H1 (cell line): Measurements from ENCODE around the gene RNF152. TPM values are rescaled to one million over a fixed set of nuclear protein-coding genes. Genes with fewer than 3 reads are reported as not detected.

ENCODE experiments used
- CTCF ChIA-PET: fragments of 300-600 bp; sonication (Branson Sonifier 250); formaldehyde crosslinking; loops from one replicate; lab custom pipeline; 2021; ENCODE audit not compliant: partially characterized antibody; lab: Charles Lee
- POLR2A ChIA-PET: fragments of 300-600 bp; sonication (Branson Sonifier 250); formaldehyde crosslinking; loops from one replicate; lab custom pipeline; 2021; ENCODE audit warnings: inconsistent platforms; ENCODE audit not compliant: partially characterized antibody; lab: Charles Lee
- DNase-seq, 2 experiments: peaks; one replicate each; pipeline versions ENCODE4 v3.0.0 to v3.0.0-alpha.2; 2010 to 2022; ENCODE audit warnings: low spot score in 2 of 2, low read depth in 1 of 2, mixed read lengths in 1 of 2
- FAIRE-seq: peaks from 2 replicates; lab custom pipeline; 2011; peaks lifted over from hg19 to GRCh38; lab: Jason Lieb, UNC
- H2AFZ ChIP-seq: 2 replicates; pipeline ENCODE4 v1.8.1; 2012; ENCODE audit warnings: low read length, inconsistent platforms
- H2AK5ac ChIP-seq: 2 replicates; pipeline ENCODE4 v1.6.1; 2013; ENCODE audit warnings: low read depth, low read length
- H2BK120ac ChIP-seq: replicated peaks from 2 replicates; pipeline ENCODE3; 2013; ENCODE audit warnings: low read depth, low read length, inconsistent platforms
- H2BK12ac ChIP-seq: 2 replicates; pipeline ENCODE4 v1.6.1; 2013; ENCODE audit warnings: low read depth, low read length
- H2BK15ac ChIP-seq: 2 replicates; pipeline ENCODE4 v1.6.1; 2013; ENCODE audit warnings: low read length
- H2BK20ac ChIP-seq: 2 replicates; pipeline ENCODE4 v1.6.1; 2013; ENCODE audit warnings: low read length
- H2BK5ac ChIP-seq: 2 replicates; pipeline ENCODE4 v1.6.1; 2013; ENCODE audit warnings: low read depth, low read length
- H3K14ac ChIP-seq: 2 replicates; pipeline ENCODE4 v1.6.1; 2013; ENCODE audit warnings: inconsistent platforms; ENCODE audit not compliant: insufficient read length
- H3K18ac ChIP-seq: 2 replicates; pipeline ENCODE4 v1.6.1; 2013; ENCODE audit warnings: low read length; ENCODE audit errors: extremely low read depth
- H3K23ac ChIP-seq: 2 replicates; pipeline ENCODE4 v1.6.1; 2013; ENCODE audit warnings: inconsistent platforms; ENCODE audit not compliant: insufficient read length
- H3K23me2 ChIP-seq: 2 replicates; pipeline ENCODE4 v1.6.1; 2013; ENCODE audit warnings: low read depth, low read length
- H3K27ac ChIP-seq: 2 replicates; pipeline ENCODE4 v1.6.1; 2011; ENCODE audit warnings: low read depth, low read length, inconsistent platforms
- H3K27me3 ChIP-seq, 4 experiments: replicated peaks in 1 of 4; 1 replicate in 1 of 4; 2 replicates in 3 of 4; pipeline versions ENCODE4 v1.6.1 to v1.8.1; 2011 to 2013; ENCODE audit warnings: low read length in 3 of 4, mild to moderate bottlenecking in 3 of 4, inconsistent platforms in 2 of 4, mixed read lengths in 2 of 4, moderate library complexity in 1 of 4; ENCODE audit not compliant: control insufficient read depth in 3 of 4, insufficient read depth in 3 of 4; ENCODE audit errors: extremely low read depth in 1 of 4
- H3K36me3 ChIP-seq, 4 experiments: 2 replicates each; pipeline versions ENCODE4 v1.6.1 to v1.8.1; 2011 to 2013; ENCODE audit warnings: mild to moderate bottlenecking in 4 of 4, low read length in 3 of 4, moderate library complexity in 2 of 4, control low read depth in 1 of 4, inconsistent platforms in 1 of 4; ENCODE audit not compliant: insufficient read depth in 4 of 4, control insufficient read depth in 2 of 4
- H3K4ac ChIP-seq: replicated peaks from 2 replicates; pipeline ENCODE3; 2013; ENCODE audit warnings: low read length, low read depth, mixed read lengths, inconsistent platforms; ENCODE audit not compliant: insufficient read length
- H3K4me1 ChIP-seq, 4 experiments: replicated peaks in 1 of 4; 1 replicate in 1 of 4; 2 replicates in 3 of 4; pipeline versions ENCODE4 v1.6.1 to v1.8.1; 2011 to 2013; ENCODE audit warnings: low read length in 3 of 4, inconsistent platforms in 2 of 4, mixed read lengths in 1 of 4; ENCODE audit not compliant: insufficient read depth in 4 of 4, control insufficient read depth in 3 of 4
- H3K4me2 ChIP-seq, 2 experiments: 2 replicates each; pipeline versions ENCODE4 v1.6.1 to v1.8.1; 2011 to 2013; ENCODE audit warnings: low read depth in 2 of 2, low read length in 2 of 2, control low read depth in 1 of 2, inconsistent platforms in 1 of 2, mild to moderate bottlenecking in 1 of 2; ENCODE audit not compliant: insufficient read depth in 1 of 2
- H3K4me3 ChIP-seq, 4 experiments: fragments of 200-600, 300-600 bp in 1 of 4; sonication (generic), shearing (Covaris generic), sonication (Bioruptor Twin) in 1 of 4; 2 replicates each; pipeline versions ENCODE4 v1.5.1 to v1.8.1; 2011 to 2016; ENCODE audit warnings: low read length in 4 of 4, low read depth in 3 of 4, control low read depth in 2 of 4, inconsistent platforms in 2 of 4, mild to moderate bottlenecking in 2 of 4, mixed read lengths in 1 of 4, moderate library complexity in 1 of 4; ENCODE audit not compliant: insufficient read depth in 2 of 4; ENCODE audit errors: extremely low read depth in 1 of 4
- H3K56ac ChIP-seq: replicated peaks from 2 replicates; pipeline ENCODE3; 2013; ENCODE audit warnings: low read depth, mild to moderate bottlenecking, mixed read lengths, low read length, inconsistent platforms; ENCODE audit not compliant: insufficient read length
- H3K79me1 ChIP-seq: 2 replicates; pipeline ENCODE4 v1.6.1; 2013; ENCODE audit warnings: low read depth, low read length, control low read depth
- H3K79me2 ChIP-seq, 2 experiments: 2 replicates each; pipeline versions ENCODE4 v1.6.1 to v1.8.1; 2012 to 2013; ENCODE audit warnings: low read length in 2 of 2, mild to moderate bottlenecking in 2 of 2, inconsistent platforms in 1 of 2; ENCODE audit not compliant: insufficient read depth in 2 of 2, control insufficient read depth in 1 of 2
- H3K9ac ChIP-seq, 4 experiments: replicated peaks in 1 of 4; 1 replicate in 1 of 4; 2 replicates in 3 of 4; pipeline versions ENCODE4 v1.6.1 to v1.8.1; 2011 to 2013; ENCODE audit warnings: low read depth in 3 of 4, low read length in 3 of 4, control low read depth in 2 of 4, mild to moderate bottlenecking in 2 of 4, moderate library complexity in 2 of 4, inconsistent platforms in 1 of 4; ENCODE audit errors: extremely low read depth in 1 of 4
- H3K9me3 ChIP-seq, 2 experiments: 2 replicates each; pipeline versions ENCODE4 v1.6.1 to v1.8.1; 2012 to 2013; ENCODE audit warnings: mild to moderate bottlenecking in 2 of 2, moderate library complexity in 2 of 2, control low read depth in 1 of 2, inconsistent platforms in 1 of 2, low read depth in 1 of 2, low read length in 1 of 2, mixed read lengths in 1 of 2; ENCODE audit not compliant: insufficient read depth in 2 of 2
- H4K20me1 ChIP-seq, 2 experiments: replicated peaks in 1 of 2; 2 replicates each; pipeline versions ENCODE3 to v1.8.1; 2011 to 2013; ENCODE audit warnings: inconsistent platforms in 2 of 2, low read length in 2 of 2, mild to moderate bottlenecking in 1 of 2; ENCODE audit not compliant: insufficient read depth in 2 of 2, control insufficient read depth in 1 of 2
- H4K5ac ChIP-seq: 2 replicates; pipeline ENCODE4 v1.6.1; 2013; ENCODE audit warnings: low read length, low read depth, mixed read lengths, inconsistent platforms; ENCODE audit not compliant: insufficient read length
- H4K8ac ChIP-seq: 2 replicates; pipeline ENCODE4 v1.8.0; 2013; ENCODE audit warnings: mild to moderate bottlenecking, moderate library complexity, low read length, inconsistent platforms; ENCODE audit not compliant: insufficient read depth; ENCODE audit errors: extremely low read depth
- H4K91ac ChIP-seq: replicated peaks from 2 replicates; pipeline ENCODE3; 2013; ENCODE audit warnings: low read length, mixed read lengths, inconsistent platforms; ENCODE audit not compliant: insufficient read length
- BRCA1 ChIP-seq: IDR thresholded peaks from 2 replicates; pipeline ENCODE4 v1.6.1; 2012; ENCODE audit warnings: low read depth, low read length, improper control_type of control experiment
- CEBPB ChIP-seq: IDR thresholded peaks from 2 replicates; pipeline ENCODE4 v1.6.1; 2012; ENCODE audit warnings: low read depth, low read length
- CTCF ChIP-seq, 3 experiments: IDR thresholded peaks; 1 replicate in 2 of 3; 2 replicates in 1 of 3; pipeline versions ENCODE4 v1.5.1 to v1.6.1; 2011; ENCODE audit warnings: low read length in 3 of 3, mild to moderate bottlenecking in 3 of 3, inconsistent platforms in 2 of 3, low read depth in 1 of 3, moderate library complexity in 1 of 3; ENCODE audit not compliant: insufficient read depth in 1 of 3; ENCODE audit errors: control extremely low read depth in 1 of 3
- GABPA ChIP-seq: IDR thresholded peaks from 2 replicates; pipeline ENCODE4 v1.6.1; 2011; ENCODE audit warnings: mild to moderate bottlenecking, low read length, moderate library complexity, borderline replicate concordance; ENCODE audit not compliant: insufficient read depth
- HDAC2 ChIP-seq, 2 experiments: fragments of 300-600 bp in 1 of 2; sonication (generic) in 1 of 2; IDR thresholded peaks; 2 replicates each; pipeline ENCODE4 v1.6.1; 2011 to 2012; ENCODE audit warnings: low read depth in 2 of 2, low read length in 2 of 2, mild to moderate bottlenecking in 2 of 2, moderate library complexity in 2 of 2, borderline replicate concordance in 1 of 2, inconsistent platforms in 1 of 2
- JUND ChIP-seq: IDR thresholded peaks from 2 replicates; pipeline ENCODE4 v1.6.1; 2011; ENCODE audit warnings: mild to moderate bottlenecking, improper control_type of control experiment, low read length
- PHF8 ChIP-seq: fragments of 200-600 bp; sonication (generic); conservative IDR thresholded peaks from 2 replicates; pipeline ENCODE4 v1.7.1; 2012; ENCODE audit warnings: low read depth, mild to moderate bottlenecking, inconsistent platforms, low read length, moderate library complexity
- POLR2AphosphoS5 ChIP-seq: IDR thresholded peaks from 2 replicates; pipeline ENCODE4 v1.6.1; 2011; ENCODE audit warnings: low read depth, low read length
- RFX5 ChIP-seq: IDR thresholded peaks from 2 replicates; pipeline ENCODE4 v1.6.1; 2011; ENCODE audit warnings: low read depth, low read length, improper control_type of control experiment, borderline replicate concordance
- SIRT6 ChIP-seq: IDR thresholded peaks from one replicate; pipeline ENCODE4 v1.7.1; 2012; ENCODE audit warnings: low read length, inconsistent platforms
- WGBS, 2 experiments: shearing (Covaris generic) in 1 of 2; methylation state at CpG; one replicate each; pipeline versions ENCODE4 v1.1.6 to v1.1.7; 2013 to 2015; ENCODE audit warnings: low lambda C conversion rate in 2 of 2, mixed read lengths in 2 of 2, inconsistent platforms in 1 of 2, low coverage in 1 of 2, missing lambda C conversion rate in 1 of 2; ENCODE audit not compliant: insufficient replicate concordance in 2 of 2, insufficient coverage in 1 of 2, insufficient read length in 1 of 2; ENCODE audit errors: extremely low coverage in 1 of 2, missing lambda C conversion rate in 1 of 2; 5-methylcytosine and 5-hydroxymethylcytosine counted together
- polyA plus RNA-seq, 7 experiments: library from polyadenylated mRNA; depleted of rRNA in 3 of 7; stranded (reverse) in 5 of 7; unstranded in 2 of 7; fragments of >200 nt in 5 of 7; fragments of 200-250 nt in 2 of 7; gene quantifications; 1 replicate in 5 of 7; 2 replicates in 1 of 7; 4 replicates in 1 of 7; pipeline versions ENCODE4 v1.2.1 to v1.2.3, GENCODE V29; 2011 to 2013; ENCODE audit warnings: missing spikeins in 2 of 7, mixed read lengths in 2 of 7
- total RNA-seq: library from RNA; stranded (reverse); fragmentation: NEBNext Ultra II Directional; extraction: Animal tissue kit (Norgen Biotek cat#: 25700); gene quantifications from 2 replicates; pipeline ENCODE4 v1.2.1, GENCODE V29; 2021

Gene RNF152
- total and polyA plus RNA-seq, 2 of the 8 experiments (the other 6 are each of a cell fraction or from before 2014, with no cell fraction given) = 1.1 to 2.7 TPM

- H3K18ac ChIP-seq = no peak overlapping the region
- no peak overlapping the region for H3K14ac ChIP-seq
- WGBS, 2 experiments = 92% methylated on average over 2 of the region's 2 CpGs; no CpG with 5 or more reads in 1 of the 2 experiments
- no peak overlapping the region for H3K56ac ChIP-seq
- no peaks in the 10 kb centered on the region for H3K23me2 ChIP-seq
- no peak overlapping the region for H3K27ac ChIP-seq
- TF ChIP-seq BRCA1 (no peak), RFX5 (no peak), JUND (no peak), CTCF (IDR thresholded peaks at IDR 0.05; ENCODE audit: control extremely low read depth in 1 of 3, insufficient read depth in 1 of 3, low read depth in 1 of 3, low read length in 3 of 3) (no peak), PHF8 (no peak), POLR2AphosphoS5 (no peak), CEBPB (no peak), HDAC2 (IDR thresholded peaks at IDR 0.05; ENCODE audit: borderline replicate concordance in 1 of 2, low read depth in 2 of 2, low read length in 2 of 2) (no peak), SIRT6 (no peak), GABPA (no peak)
- TF ChIP-seq, all 59 proteins: peak for 0
- Histone ChIP-seq H2BK15ac (no peak overlapping the region), H2BK20ac (no peak overlapping the region), H4K8ac (no peak overlapping the region), H3K9ac (no peak overlapping the region), H2BK5ac (no peak overlapping the region), H3K79me1 (no peaks in the 10 kb centered on the region), H2AFZ (peak overlapping the region; percentile 13; the same call in 1 of the 2 replicates), H3K4me1 (no peaks in the 10 kb centered on the region; a peak in 2 of 7 replicates), H4K20me1 (no peaks in the 10 kb centered on the region), H4K91ac (no peak overlapping the region), H2BK12ac (no peak overlapping the region), H3K23ac (no peak overlapping the region), H3K36me3 (no peaks in the 10 kb centered on the region), H2AK5ac (no peak overlapping the region), H3K9me3 (no peaks in the 10 kb centered on the region), H3K4ac (no peak overlapping the region), H3K79me2 (no peaks in the 10 kb centered on the region), H3K4me2 (no peak overlapping the region), H3K27me3 (no peaks in the 10 kb centered on the region), H4K5ac (no peak overlapping the region), H3K4me3 (no peak overlapping the region), H2BK120ac (no peak overlapping the region)
- no peak for FAIRE-seq
- no peak for DNase-seq
- ChIA-PET POLR2A (no interaction called here), CTCF (interaction anchor here (0.9 kb wide), 1 partner anchor 25 kb away, joined by 4 read pairs; no protein-coding TSS in a partner anchor)
Observed at GRCh38 chr18:61764381-61764780, 128.4 kb downstream of the RNF152 start.
